K562 (cell line): Measurements from ENCODE around the gene CRYBG1. TPM values are rescaled to one million over a fixed set of nuclear protein-coding genes. Genes with fewer than 3 reads are reported as not detected.
A peak's percentile ranks its signal among the peaks of the same experiment; 100 is the strongest.

Source experiments
- BRF1 ChIP-seq: IDR thresholded peaks from 3 replicates; pipeline ENCODE4 v1.6.1; 2011; ENCODE audit warnings: borderline replicate concordance, mild to moderate bottlenecking; ENCODE audit not compliant: insufficient read length; ENCODE audit errors: extremely low read depth
- CCAR2 ChIP-seq: fragments of 200-400 bp; formaldehyde crosslinking; IDR thresholded peaks from 2 replicates; pipeline ENCODE4 v1.6.1; 2017; ENCODE audit warnings: mild to moderate bottlenecking, low read depth, low read length
- EHMT2 ChIP-seq: fragments of 450-650 bp; IDR thresholded peaks from 2 replicates; pipeline ENCODE4 v1.6.1; 2018; ENCODE audit warnings: antibody characterized with exemption
- MBD2 ChIP-seq: sonication (generic); IDR thresholded peaks from 2 replicates; pipeline ENCODE4 v1.6.1; 2016; ENCODE audit warnings: low read depth, borderline replicate concordance
- POLR2AphosphoS5 ChIP-seq: IDR thresholded peaks from 2 replicates; pipeline ENCODE4 v1.6.1; 2011; ENCODE audit warnings: mild to moderate bottlenecking, low read depth, low read length, moderate library complexity; ENCODE audit not compliant: control insufficient read depth, insufficient read depth
- PPARD ChIP-seq: fragments of 250-450 bp; sonication (Bioruptor Pico); IDR thresholded peaks from 2 replicates; pipeline ENCODE4 v1.8.0; 2022; ENCODE audit warnings: inconsistent platforms, mild to moderate bottlenecking, moderate library complexity
- RAD21 ChIP-seq, 2 experiments: fragments of 250-450 bp in 1 of 2; fragments of 450-650 bp in 1 of 2; sonication (Bioruptor Pico) in 1 of 2; formaldehyde crosslinking in 1 of 2; IDR thresholded peaks in 1 of 2; conservative IDR thresholded peaks in 1 of 2; 2 replicates each; pipeline versions ENCODE4 v1.4.0 to v1.8.0; 2020 to 2022; ENCODE audit warnings: mild to moderate bottlenecking in 2 of 2, moderate library complexity in 1 of 2
- RBM25 ChIP-seq: fragments of 200-400 bp; formaldehyde crosslinking; IDR thresholded peaks from 2 replicates; pipeline ENCODE4 v1.6.1; 2018; ENCODE audit warnings: low read length, low read depth, moderate library complexity; ENCODE audit not compliant: severe bottlenecking
- SMAD4 ChIP-seq: fragments of 250-450 bp; sonication (Bioruptor Pico); conservative IDR thresholded peaks from 2 replicates; pipeline ENCODE4 v1.8.0; 2021; ENCODE audit warnings: inconsistent platforms, mild to moderate bottlenecking, moderate library complexity
- SRSF7 ChIP-seq: fragments of 200-400 bp; formaldehyde crosslinking; optimal IDR thresholded peaks from 2 replicates; pipeline ENCODE3; 2017; ENCODE audit warnings: mild to moderate bottlenecking, low read depth, low read length
- TCF3 ChIP-seq: sonication (generic); formaldehyde crosslinking; IDR thresholded peaks from 2 replicates; pipeline ENCODE4 v1.4.0; 2020; ENCODE audit warnings: mild to moderate bottlenecking, missing genetic modification reagents
- TCF7L2 ChIP-seq: fragments of 150-350 bp; IDR thresholded peaks from 2 replicates; pipeline ENCODE4 v1.6.1; 2016; ENCODE audit warnings: low read depth, mild to moderate bottlenecking, low read length, moderate library complexity
- ZNF224 ChIP-seq: sonication (generic); formaldehyde crosslinking; IDR thresholded peaks from 2 replicates; pipeline ENCODE4 v1.8.0; 2022; ENCODE audit warnings: mild to moderate bottlenecking, missing genetic modification reagents
- polyA plus RNA-seq, 8 experiments: library from polyadenylated mRNA; depleted of rRNA in 4 of 8; stranded (reverse) in 5 of 8; unstranded in 3 of 8; fragments of >200 nt; fragmentation: Nextera tagmentation in 2 of 8; fragmentation: Illumina TruSeq in 1 of 8; extraction: Ambion mirVana in 2 of 8; extraction: Trizol in 1 of 8; gene quantifications; 2 replicates each; pipeline versions ENCODE4 v1.2.1 to v1.2.3, GENCODE V29; 2011 to 2014; ENCODE audit warnings: inconsistent platforms in 1 of 8, missing spikeins in 1 of 8
- total RNA-seq, 7 experiments: library from RNA; depleted of rRNA in 6 of 7; stranded (reverse); fragments of >200 nt in 6 of 7; fragmentation: Illumina TruSeq in 2 of 7; extraction: Trizol in 2 of 7; gene quantifications; 2 replicates each; pipeline versions ENCODE4 v1.2.1 to v1.2.3, GENCODE V29; 2011 to 2021; ENCODE audit warnings: low replicate concordance in 1 of 7
- TF ChIP-seq, protein P1 (sequence below): fragments of 250-450 bp; sonication (Bioruptor Pico); IDR thresholded peaks from 2 replicates; pipeline ENCODE4 v1.5.0; 2021; ENCODE audit warnings: mild to moderate bottlenecking, moderate library complexity
- TF ChIP-seq, protein P2 (sequence below), 2 experiments: IDR thresholded peaks; 2 replicates each; pipeline ENCODE4 v1.6.1; 2012; ENCODE audit warnings: improper control_type of control experiment in 2 of 2, low read depth in 2 of 2, low read length in 2 of 2, borderline replicate concordance in 1 of 2
- TF ChIP-seq, protein P3 (sequence below), 2 experiments: IDR thresholded peaks; 2 replicates each; pipeline ENCODE4 v1.6.1; 2011; ENCODE audit warnings: borderline replicate concordance in 1 of 2, control low read depth in 1 of 2, low read depth in 1 of 2, low read length in 1 of 2, mild to moderate bottlenecking in 1 of 2, mixed read lengths in 1 of 2, moderate library complexity in 1 of 2; ENCODE audit not compliant: insufficient read depth in 1 of 2, insufficient read length in 1 of 2, poor library complexity in 1 of 2, severe bottlenecking in 1 of 2; ENCODE audit errors: extremely low read depth in 1 of 2
- TF ChIP-seq, protein P4 (sequence below), 3 experiments: IDR thresholded peaks in 2 of 3; conservative IDR thresholded peaks in 1 of 3; 2 replicates each; pipeline ENCODE4 v1.5.1; 2011 to 2012; ENCODE audit warnings: low read length in 3 of 3, mild to moderate bottlenecking in 3 of 3, control low read depth in 2 of 3, improper control_type of control experiment in 1 of 3, inconsistent platforms in 1 of 3, low read depth in 1 of 3, mixed read lengths in 1 of 3, moderate library complexity in 1 of 3; ENCODE audit not compliant: insufficient read depth in 2 of 3

CRYBG1 gene
- total and polyA plus RNA-seq, 9 of the 15 experiments (the other 6 are each of a cell fraction or from before 2014, with no cell fraction given) = 0.07 to 0.47 (median 0.11) TPM

DNA sequence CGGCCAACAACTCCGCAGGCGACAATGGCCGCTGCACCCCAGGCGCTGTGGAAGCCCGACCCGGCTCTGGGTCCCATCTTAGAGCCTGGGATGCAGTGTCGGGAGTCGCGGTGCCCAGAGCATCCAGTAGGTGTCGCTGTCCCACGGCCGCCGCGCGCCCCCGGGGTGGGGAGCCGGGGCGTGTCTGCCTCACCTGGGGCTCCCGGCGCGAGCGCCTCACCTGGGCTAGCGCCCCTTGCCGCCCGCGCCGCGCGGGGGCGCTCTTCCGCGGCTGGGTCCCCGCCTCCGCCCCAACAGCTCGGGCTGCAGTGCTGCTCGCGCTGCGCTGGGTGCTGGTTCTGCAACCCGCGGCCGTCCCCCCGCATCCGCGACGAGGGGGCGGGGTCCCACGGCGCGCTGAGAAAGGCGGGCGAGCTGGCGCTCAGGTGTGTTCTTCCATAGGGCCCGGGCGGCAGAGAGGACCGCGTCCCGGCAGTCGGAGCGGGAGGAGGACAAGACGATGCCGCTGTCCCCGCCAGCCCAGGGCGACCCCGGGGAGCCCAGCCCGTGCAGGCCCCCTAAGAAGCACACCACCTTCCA, at the start of gene CRYBG1 (continued):
- peak; percentile 62; the same call in 1 of the 2 replicates for TF ChIP-seq SMAD4 (CRISPR knock-in tag)
- no peak for TF ChIP-seq PPARD (CRISPR knock-in tag)
- TF ChIP-seq TCF7L2 = no peak
- TF ChIP-seq, protein P1, sequence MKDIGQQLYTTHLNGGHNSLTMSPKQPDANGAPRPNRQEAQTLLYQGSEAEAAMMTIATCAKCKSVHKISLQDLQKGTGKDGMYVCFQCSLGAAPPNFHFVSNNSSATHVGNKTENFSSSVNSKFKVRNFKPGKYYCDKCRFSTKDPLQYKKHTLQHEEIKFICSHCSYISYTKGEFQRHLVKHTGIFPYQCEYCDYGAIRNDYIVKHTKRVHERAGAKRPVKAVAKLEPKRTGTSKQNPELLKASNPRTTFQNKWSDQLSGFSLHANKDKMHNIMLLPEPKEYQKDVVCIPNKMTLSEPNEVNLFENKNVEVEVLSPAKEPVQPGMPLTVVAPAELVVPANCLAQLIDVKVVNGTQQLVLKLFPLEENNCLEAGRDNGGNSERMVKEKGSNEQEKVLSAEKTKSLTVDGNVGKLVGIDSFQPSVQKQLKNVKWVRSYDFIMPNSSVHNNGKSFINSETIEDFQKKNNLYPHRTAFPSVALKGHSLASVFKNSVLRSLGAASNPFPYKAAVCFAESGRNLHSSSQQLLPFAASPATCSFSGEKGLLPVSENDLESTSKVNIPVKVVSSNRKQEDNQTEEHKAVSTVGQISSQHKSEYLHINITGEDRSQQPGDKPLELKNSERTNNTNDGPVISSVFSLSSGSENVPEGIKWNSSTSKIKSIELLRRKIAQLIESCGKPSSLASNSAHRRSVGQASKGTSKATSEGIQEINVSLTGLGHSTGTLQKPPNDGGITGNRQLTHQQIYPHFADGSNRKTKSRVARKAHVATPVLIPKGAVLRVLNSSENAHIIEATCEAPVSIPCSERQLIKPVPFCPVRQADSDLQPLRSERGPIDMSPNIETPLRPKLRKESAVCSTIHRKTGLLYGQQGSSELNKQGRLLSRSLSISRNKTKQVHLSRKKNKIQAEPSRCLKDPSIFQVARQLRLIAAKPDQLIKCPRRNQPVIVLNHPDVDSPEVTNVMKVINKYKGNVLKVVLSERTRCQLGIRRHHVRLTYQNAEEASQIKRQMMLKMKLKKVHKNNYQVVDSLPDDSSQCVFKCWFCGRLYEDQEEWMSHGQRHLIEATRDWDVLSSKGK (CRISPR knock-in tag) = no peak
- TF ChIP-seq POLR2AphosphoS5 = no peak
- TF ChIP-seq RAD21 (CRISPR knock-in tag; conservative IDR thresholded peaks at IDR 0.05 in 1 of 2, IDR thresholded peaks at IDR 0.05 in 1 of 2) = peak in 1 of 2 experiments; percentile 53; a peak in 2 of 4 replicates
- TF ChIP-seq ZNF224 (CRISPR knock-in tag) = no peak
- TF ChIP-seq, protein P2, sequence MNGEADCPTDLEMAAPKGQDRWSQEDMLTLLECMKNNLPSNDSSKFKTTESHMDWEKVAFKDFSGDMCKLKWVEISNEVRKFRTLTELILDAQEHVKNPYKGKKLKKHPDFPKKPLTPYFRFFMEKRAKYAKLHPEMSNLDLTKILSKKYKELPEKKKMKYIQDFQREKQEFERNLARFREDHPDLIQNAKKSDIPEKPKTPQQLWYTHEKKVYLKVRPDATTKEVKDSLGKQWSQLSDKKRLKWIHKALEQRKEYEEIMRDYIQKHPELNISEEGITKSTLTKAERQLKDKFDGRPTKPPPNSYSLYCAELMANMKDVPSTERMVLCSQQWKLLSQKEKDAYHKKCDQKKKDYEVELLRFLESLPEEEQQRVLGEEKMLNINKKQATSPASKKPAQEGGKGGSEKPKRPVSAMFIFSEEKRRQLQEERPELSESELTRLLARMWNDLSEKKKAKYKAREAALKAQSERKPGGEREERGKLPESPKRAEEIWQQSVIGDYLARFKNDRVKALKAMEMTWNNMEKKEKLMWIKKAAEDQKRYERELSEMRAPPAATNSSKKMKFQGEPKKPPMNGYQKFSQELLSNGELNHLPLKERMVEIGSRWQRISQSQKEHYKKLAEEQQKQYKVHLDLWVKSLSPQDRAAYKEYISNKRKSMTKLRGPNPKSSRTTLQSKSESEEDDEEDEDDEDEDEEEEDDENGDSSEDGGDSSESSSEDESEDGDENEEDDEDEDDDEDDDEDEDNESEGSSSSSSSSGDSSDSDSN (IDR thresholded peaks at IDR 0.05; ENCODE audit: borderline replicate concordance in 1 of 2, low read depth in 2 of 2, low read length in 2 of 2) = 0 out of 4 replicates have a peak, but pooled peaks of 1 of the 2 experiments have one; percentile 25
- no peak for TF ChIP-seq CCAR2
- TF ChIP-seq RBM25 = peak; percentile 97
- 0 out of 2 replicates have a peak, but pooled peaks have one; percentile 15 for TF ChIP-seq EHMT2
- no peak for TF ChIP-seq SRSF7
- no peak for TF ChIP-seq MBD2
- TF ChIP-seq, protein P3, sequence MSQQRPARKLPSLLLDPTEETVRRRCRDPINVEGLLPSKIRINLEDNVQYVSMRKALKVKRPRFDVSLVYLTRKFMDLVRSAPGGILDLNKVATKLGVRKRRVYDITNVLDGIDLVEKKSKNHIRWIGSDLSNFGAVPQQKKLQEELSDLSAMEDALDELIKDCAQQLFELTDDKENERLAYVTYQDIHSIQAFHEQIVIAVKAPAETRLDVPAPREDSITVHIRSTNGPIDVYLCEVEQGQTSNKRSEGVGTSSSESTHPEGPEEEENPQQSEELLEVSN (IDR thresholded peaks at IDR 0.05; ENCODE audit: borderline replicate concordance in 1 of 2, extremely low read depth in 1 of 2, insufficient read depth in 1 of 2, insufficient read length in 1 of 2, low read depth in 1 of 2, low read length in 1 of 2, poor library complexity in 1 of 2, severe bottlenecking in 1 of 2) = peak in 1 of 2 experiments; percentile 10
- TF ChIP-seq, protein P4, sequence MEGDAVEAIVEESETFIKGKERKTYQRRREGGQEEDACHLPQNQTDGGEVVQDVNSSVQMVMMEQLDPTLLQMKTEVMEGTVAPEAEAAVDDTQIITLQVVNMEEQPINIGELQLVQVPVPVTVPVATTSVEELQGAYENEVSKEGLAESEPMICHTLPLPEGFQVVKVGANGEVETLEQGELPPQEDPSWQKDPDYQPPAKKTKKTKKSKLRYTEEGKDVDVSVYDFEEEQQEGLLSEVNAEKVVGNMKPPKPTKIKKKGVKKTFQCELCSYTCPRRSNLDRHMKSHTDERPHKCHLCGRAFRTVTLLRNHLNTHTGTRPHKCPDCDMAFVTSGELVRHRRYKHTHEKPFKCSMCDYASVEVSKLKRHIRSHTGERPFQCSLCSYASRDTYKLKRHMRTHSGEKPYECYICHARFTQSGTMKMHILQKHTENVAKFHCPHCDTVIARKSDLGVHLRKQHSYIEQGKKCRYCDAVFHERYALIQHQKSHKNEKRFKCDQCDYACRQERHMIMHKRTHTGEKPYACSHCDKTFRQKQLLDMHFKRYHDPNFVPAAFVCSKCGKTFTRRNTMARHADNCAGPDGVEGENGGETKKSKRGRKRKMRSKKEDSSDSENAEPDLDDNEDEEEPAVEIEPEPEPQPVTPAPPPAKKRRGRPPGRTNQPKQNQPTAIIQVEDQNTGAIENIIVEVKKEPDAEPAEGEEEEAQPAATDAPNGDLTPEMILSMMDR (IDR thresholded peaks at IDR 0.05 in 2 of 3, conservative IDR thresholded peaks at IDR 0.05 in 1 of 3; ENCODE audit: insufficient read depth in 2 of 3, low read depth in 1 of 3, low read length in 3 of 3) = peak; percentile 68 to 92 (median 80)
- TF ChIP-seq TCF3 (CRISPR knock-in tag) = no peak; the same call in 1 of the 2 replicates
- no peak for TF ChIP-seq BRF1
